Activated CD8-positive, alpha-beta memory T cell treated with anti-CD3 and anti-CD28 coated beads for 36 hours (primary cell): ENCODE data around the gene ATRAID. TPM values are rescaled to one million over a fixed set of nuclear protein-coding genes. Genes with fewer than 3 reads are reported as not detected.

Source experiments
- CTCF ChIA-PET: fragments of 350-600 bp; sonication (Branson Sonifier 250); formaldehyde crosslinking; loops from one replicate; lab custom pipeline; 2021; ENCODE audit warnings: antibody characterized with exemption; lab: Charles Lee
- POLR2A ChIA-PET: fragments of 350-600 bp; sonication (Branson Sonifier 250); formaldehyde crosslinking; loops from one replicate; lab custom pipeline; 2021; ENCODE audit warnings: antibody characterized with exemption; lab: Charles Lee
- total RNA-seq, 2 experiments: library from RNA; stranded (reverse); gene quantifications; one replicate each; pipeline ENCODE4 v1.2.3, GENCODE V29; 2021

The ATRAID gene
- total RNA-seq, 2 experiments from 2014 or later, result 95.3 to 96.0 TPM

- CTCF ChIA-PET, result interaction anchor here (1.2 to 3.0 kb wide), 2 partner anchors 12 to 22 kb away, joined by 3 to 12 read pairs; no protein-coding TSS in a partner anchor
- POLR2A ChIA-PET, result no interaction called here
Measured at GRCh38 chr2:27261241-27261925, 49.5 kb downstream of the ATRAID start.

GRCh38 chr2:27261926-27262298 lies 50.1 kb downstream of the ATRAID start:
- ChIA-PET POLR2A (no interaction called here), CTCF (interaction anchor here (1.2 to 3.0 kb wide), 2 partner anchors 13 to 22 kb away, joined by 3 to 12 read pairs; no protein-coding TSS in a partner anchor)

DNA sequence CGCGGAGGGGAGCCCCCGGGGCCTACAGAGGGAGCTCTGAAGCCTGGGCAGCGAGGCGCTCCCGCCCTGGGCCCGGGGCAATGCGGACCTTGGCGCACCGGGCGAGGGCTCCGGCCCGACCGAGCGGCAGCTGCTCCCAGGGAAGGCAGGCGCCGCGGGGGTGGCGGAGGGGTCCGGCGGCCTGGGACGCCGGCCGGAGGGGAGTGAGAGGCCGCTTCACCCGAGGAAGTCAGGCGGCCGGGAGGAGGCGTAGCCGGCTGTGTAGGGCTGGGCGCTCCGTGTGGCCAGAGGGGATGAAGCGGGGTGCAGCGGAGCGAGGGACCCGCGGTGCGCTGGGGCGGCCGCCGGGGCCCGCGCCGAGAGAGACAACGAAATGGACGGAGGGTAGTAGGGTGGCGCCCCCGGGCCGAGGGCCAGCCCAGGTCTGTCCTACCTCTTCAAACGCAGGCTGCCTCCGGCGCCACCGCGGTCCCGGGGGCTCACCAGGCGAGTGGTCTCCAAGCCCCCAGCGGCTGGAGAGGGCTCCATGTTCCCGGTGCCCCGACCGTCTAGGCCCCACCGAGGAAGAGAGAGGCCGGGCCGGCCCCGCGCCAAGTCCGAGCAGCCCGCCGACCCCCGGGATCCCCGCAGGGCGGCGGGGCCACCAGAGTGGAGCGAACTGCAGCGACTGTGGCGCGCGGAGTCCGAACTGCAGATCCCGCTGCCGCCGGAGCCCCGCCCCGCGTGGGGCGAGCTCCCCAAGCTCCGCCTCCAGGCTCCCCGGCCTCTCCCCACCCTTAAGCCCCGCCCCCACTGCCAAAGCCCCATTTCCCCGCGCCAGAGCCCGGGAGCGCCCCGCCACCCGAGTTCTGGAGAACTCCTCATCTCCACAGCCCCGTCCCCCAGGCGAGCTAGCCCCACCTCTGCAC lies 50.8 kb downstream of the ATRAID start, which contains the start of gene SLC30A3:
SLC30A3 (minus strand) TSS at position 669 of the 908 bp plus-strand sequence; CDS start at position 528, 141 bp downstream.
- CTCF ChIA-PET, result interaction anchor here (1.2 to 5.6 kb wide), 3 partner anchors 13 to 23 kb away, joined by 3 to 38 read pairs (median 12); partner anchors contain the start of gene TRIM54
- POLR2A ChIA-PET, result interaction anchor here (1.5 kb wide), 1 partner anchor 51 kb away, joined by 3 read pairs; the partner anchor contains the start of genes ATRAID and SLC5A6

DNA sequence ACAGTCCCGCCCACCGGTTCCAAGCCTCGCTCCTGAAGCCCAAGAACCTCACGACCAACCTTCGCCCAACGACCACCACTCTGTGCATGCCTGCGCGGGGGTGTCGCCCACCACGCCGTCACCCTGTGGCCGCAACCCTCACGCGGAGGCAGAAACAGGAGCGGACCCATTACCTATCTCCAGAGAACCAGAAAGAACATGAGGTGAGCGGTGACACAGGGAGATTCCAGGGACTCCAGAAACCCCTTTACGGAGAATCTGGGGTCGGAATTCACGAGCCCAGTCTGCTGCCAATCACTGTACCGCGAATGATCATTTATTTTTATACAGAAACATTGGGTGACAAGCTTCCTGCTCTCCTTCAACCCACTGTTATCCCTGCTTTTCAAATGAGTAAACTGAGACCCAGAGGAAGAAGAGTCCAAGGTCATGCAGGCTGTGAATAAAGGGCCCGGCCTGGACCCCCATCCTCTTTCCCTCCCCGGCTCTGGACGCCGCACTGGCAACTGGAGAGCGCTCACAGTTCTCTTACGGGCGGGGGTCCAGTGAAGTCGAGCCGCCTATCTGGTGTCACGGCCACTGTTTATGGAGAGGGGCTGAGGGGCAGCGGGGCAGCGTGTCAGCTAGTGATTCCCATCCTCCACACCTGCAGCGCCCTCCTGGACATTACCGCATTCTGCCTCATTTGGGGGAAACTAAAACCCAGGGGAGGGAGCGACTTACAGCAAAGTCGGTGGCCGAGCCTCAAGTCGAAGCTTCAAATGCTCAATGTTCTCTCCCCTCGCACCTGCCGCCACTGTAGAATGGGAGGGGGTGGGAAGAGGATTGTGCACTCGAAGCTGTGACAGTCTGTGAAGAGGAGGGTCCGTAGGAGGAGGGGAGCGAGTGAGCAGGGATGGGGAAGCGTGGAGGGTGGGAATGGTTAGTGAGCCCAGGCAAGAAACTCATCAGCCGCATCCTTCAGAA lies 51.7 kb downstream of the ATRAID start:
- POLR2A ChIA-PET, result interaction anchor here (0.6 to 1.5 kb wide), 4 partner anchors 12 to 241 kb away, joined by 3 to 5 read pairs (median 3); partner anchors contain the start of genes ATRAID and SLC5A6
- CTCF ChIA-PET, result interaction anchor here (1.0 to 5.6 kb wide), 3 partner anchors 14 to 302 kb away, joined by 3 to 38 read pairs (median 12); partner anchors contain the start of gene TRIM54

DNA sequence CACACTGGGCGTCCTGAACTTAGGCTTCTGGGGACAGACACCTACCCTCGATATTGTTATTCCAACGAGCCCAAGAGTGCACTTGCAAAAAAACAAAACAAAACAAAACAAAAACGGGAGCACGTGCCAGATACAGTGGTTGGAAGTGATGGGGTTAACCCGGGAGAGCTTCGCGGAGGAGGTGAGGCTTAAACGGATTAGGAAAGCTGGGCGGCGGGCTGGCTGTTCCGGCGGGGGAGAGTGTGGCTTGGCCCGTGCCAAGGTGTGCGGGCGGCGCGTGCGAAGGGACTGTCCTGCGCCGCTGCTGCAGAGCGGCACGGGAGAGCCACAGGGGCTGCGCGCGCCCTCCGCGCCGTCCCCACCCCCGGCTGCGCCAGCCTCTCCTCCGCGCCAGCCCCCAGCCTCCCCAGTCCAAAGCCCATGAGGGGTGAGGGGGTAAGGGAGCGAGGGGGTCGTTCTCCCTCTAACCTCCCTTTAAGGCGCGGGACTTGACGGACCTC lies 52.5 kb downstream of the ATRAID start:
- ChIA-PET POLR2A (interaction anchor here (0.6 to 1.5 kb wide), 4 partner anchors 13 to 240 kb away, joined by 3 to 5 read pairs (median 3); partner anchors contain the start of genes ATRAID and SLC5A6), CTCF (interaction anchor here (0.9 to 5.6 kb wide), 7 partner anchors 9 to 303 kb away, joined by 3 to 38 read pairs (median 6); partner anchors contain the start of gene TRIM54)

- ChIA-PET CTCF (interaction anchor here (0.8 to 5.6 kb wide), 10 partner anchors 9 to 167 kb away, joined by 3 to 38 read pairs (median 4); partner anchors contain the start of gene TRIM54), POLR2A (interaction anchor here (1.1 kb wide), 1 partner anchor 13 kb away, joined by 3 read pairs; no protein-coding TSS in a partner anchor)
Measured at GRCh38 chr2:27264753-27265535, 53.1 kb downstream of the ATRAID start.

GRCh38 chr2:27265536-27265870 lies 53.7 kb downstream of the ATRAID start:
- POLR2A ChIA-PET, result no interaction called here
- CTCF ChIA-PET, result interaction anchor here (0.8 to 5.6 kb wide), 8 partner anchors 8 to 167 kb away, joined by 3 to 38 read pairs (median 4); partner anchors contain the start of gene TRIM54

Other genes starting within 250 kb of the ATRAID start
- gene MAPRE3, start 241.4 kb upstream of the ATRAID start, total RNA-seq, result 1 to 10 TPM; 2.4 to 3.8 TPM
- gene TMEM214, start 179.1 kb upstream of the ATRAID start, total RNA-seq, result 10 to 100 TPM; 74.4 to 75.0 TPM
- 10 to 100 TPM; 15.1 to 15.8 TPM for gene AGBL5, start 160.4 kb upstream of the ATRAID start, total RNA-seq
- gene OST4, start 140.4 kb upstream of the ATRAID start, total RNA-seq, result 100 to 1,000 TPM; 338 to 350 TPM
- under 1 TPM; 0.48 to 0.69 TPM for gene EMILIN1, start 133.4 kb upstream of the ATRAID start, total RNA-seq
- 10 to 100 TPM; 14.1 to 15.2 TPM for gene KHK, start 125.3 kb upstream of the ATRAID start, total RNA-seq
- gene CGREF1, start 92.9 kb upstream of the ATRAID start, total RNA-seq, result 1 to 10 TPM; 4.7 to 7.0 TPM
- gene ABHD1, start 88.2 kb upstream of the ATRAID start, total RNA-seq, result under 1 TPM; 0.34 to 0.40 TPM
- 10 to 100 TPM; 72.0 to 77.0 TPM for gene PREB, start 77.4 kb upstream of the ATRAID start, total RNA-seq
- gene PRR30, start 72.6 kb upstream of the ATRAID start, total RNA-seq, result not detected
- gene TCF23, start 63.0 kb upstream of the ATRAID start, total RNA-seq, result not detected
- gene SLC5A6, start 227 bp downstream of the ATRAID start, total RNA-seq, result 10 to 100 TPM; 91.3 to 94.1 TPM
- 100 to 1,000 TPM; 156 to 158 TPM for gene CAD, start 5.3 kb downstream of the ATRAID start, total RNA-seq
- under 1 TPM; 0.23 to 0.59 TPM for gene SLC30A3, start 51.0 kb downstream of the ATRAID start, total RNA-seq
- not detected for gene DNAJC5G, start 63.4 kb downstream of the ATRAID start, total RNA-seq
- gene TRIM54, start 70.4 kb downstream of the ATRAID start, total RNA-seq, result under 1 TPM; 0.15 to 0.30 TPM
- 1 to 10 TPM; 1.0 to 1.1 TPM for gene UCN, start 96.4 kb downstream of the ATRAID start, total RNA-seq
- 10 to 100 TPM; 89.3 to 92.8 TPM for gene MPV17, start 111.1 kb downstream of the ATRAID start, total RNA-seq
- 10 to 100 TPM; 76.1 to 76.6 TPM for gene GTF3C2, start 144.7 kb downstream of the ATRAID start, total RNA-seq
- gene EIF2B4, start 158.3 kb downstream of the ATRAID start, total RNA-seq, result 10 to 100 TPM; 43.6 to 46.6 TPM
- 100 to 1,000 TPM; 111 to 112 TPM for gene SNX17, start 158.6 kb downstream of the ATRAID start, total RNA-seq
- gene ZNF513, start 168.7 kb downstream of the ATRAID start, total RNA-seq, result 1 to 10 TPM; 8.2 to 9.5 TPM
- 100 to 1,000 TPM; 179 to 181 TPM for gene PPM1G, start 197.6 kb downstream of the ATRAID start, total RNA-seq
- 10 to 100 TPM; 65.0 to 71.2 TPM for gene NRBP1, start 216.6 kb downstream of the ATRAID start, total RNA-seq
- 1 to 10 TPM; 3.9 to 4.6 TPM for gene KRTCAP3, start 230.3 kb downstream of the ATRAID start, total RNA-seq